Fibroblast of lung (primary cell): ENCODE measurements around the gene SIX3.

Source experiments
- CTCF ChIP-seq, 2 donors: IDR thresholded peaks in 1 of 2; conservative IDR thresholded peaks in 1 of 2; 1 replicate in 1 of 2; 2 replicates in 1 of 2; pipeline ENCODE4 v1.5.1; 2011 to 2012; ENCODE audit warnings: low read length in 2 of 2, control low read depth in 1 of 2, inconsistent platforms in 1 of 2, low read depth in 1 of 2, mild to moderate bottlenecking in 1 of 2
- EZH2 ChIP-seq: IDR thresholded peaks from 2 replicates; pipeline ENCODE4 v1.5.1; 2012; ENCODE audit warnings: low read length, control low read depth, mild to moderate bottlenecking; ENCODE audit errors: missing control alignments

- TF ChIP-seq CTCF (conservative IDR thresholded peaks at IDR 0.05 in 1 of 2, IDR thresholded peaks at IDR 0.05 in 1 of 2; ENCODE audit: low read depth in 1 of 2, low read length in 2 of 2) (no peak), EZH2 (no peak)
These were observed 29.4 kb downstream of the SIX3 start for GRCh38 chr2:44970846-44971450.
